Breast epithelium (tissue), 4 donors: ENCODE results near the gene FBXL15. TPM values are rescaled to one million over a fixed set of nuclear protein-coding genes. Genes with fewer than 3 reads are reported as not detected.

Experiments used
- DNase-seq, 2 donors: peaks; one replicate each; pipeline ENCODE4 v3.0.0-alpha.2; 2019; ENCODE audit warnings: low spot score in 2 of 2
- H3K27ac ChIP-seq, 2 donors: fragments of 200-600 bp; sonication (generic) in 1 of 2; one replicate each; pipeline ENCODE4 v1.5.1; 2016 to 2019; ENCODE audit warnings: mild to moderate bottlenecking in 1 of 2
- H3K27me3 ChIP-seq, 2 donors: fragments of 200-600 bp; sonication (generic) in 1 of 2; one replicate each; pipeline versions ENCODE4 v1.5.1 to v1.6.0; 2017 to 2019; ENCODE audit warnings: control low read depth in 1 of 2, mild to moderate bottlenecking in 1 of 2
- H3K36me3 ChIP-seq: fragments of 200-600 bp; one replicate; pipeline ENCODE4 v1.5.1; 2019
- H3K4me1 ChIP-seq, 2 donors: fragments of 200-600 bp; sonication (generic); one replicate each; pipeline ENCODE4 v1.5.1; 2016 to 2019; ENCODE audit warnings: control low read depth in 1 of 2
- H3K4me3 ChIP-seq, 3 donors: fragments of 200-600 bp; sonication (generic); 1 replicate in 2 of 3; 2 replicates in 1 of 3; pipeline ENCODE4 v1.5.1; 2016 to 2019; ENCODE audit warnings: mild to moderate bottlenecking in 3 of 3, moderate library complexity in 2 of 3
- H3K9me3 ChIP-seq, 2 donors: fragments of 200-600 bp; sonication (generic) in 1 of 2; one replicate each; pipeline ENCODE4 v1.5.1; 2016 to 2019; ENCODE audit warnings: control low read depth in 1 of 2
- POLR2A ChIP-seq: fragments of 450-650 bp; IDR thresholded peaks from one replicate; pipeline ENCODE4 v1.6.1; 2016; ENCODE audit warnings: antibody characterized with exemption, mild to moderate bottlenecking, moderate library complexity
- POLR2AphosphoS5 ChIP-seq, 3 donors: sonication (generic); formaldehyde crosslinking; IDR thresholded peaks; one replicate each; pipeline ENCODE4 v1.6.1; 2017; ENCODE audit warnings: antibody characterized with exemption in 3 of 3
- intact Hi-C: fragments of 100-400 bp; cut with DNase I; formaldehyde crosslinking; loops from one replicate; pipeline ENCODE4 v1.15.1; 2023; ENCODE audit warnings: low total_unique reads
- total RNA-seq, 3 donors: library from RNA; depleted of rRNA; stranded (reverse); fragments of >200 nt; gene quantifications; one replicate each; pipeline ENCODE4 v1.1.0, GENCODE V29; 2016
- TF ChIP-seq, protein P1 (sequence below), 3 donors: fragments of 450-650 bp; IDR thresholded peaks; one replicate each; pipeline ENCODE4 v1.5.1; 2016 to 2017; ENCODE audit warnings: antibody characterized with exemption in 3 of 3, mild to moderate bottlenecking in 3 of 3, moderate library complexity in 3 of 3

FBXL15 gene
- total RNA-seq, 3 donors from 2014 or later, result 16.8 to 24.8 (median 21.0) TPM

- no peak for DNase-seq
- Histone ChIP-seq H3K36me3 (no peaks in the 10 kb centered on the region), H3K27ac (no peak overlapping the region), H3K4me3 (no peak overlapping the region), H3K27me3 (no peaks in the 10 kb centered on the region), H3K9me3 (no peaks in the 10 kb centered on the region), H3K4me1 (no peaks in the 10 kb centered on the region)
- TF ChIP-seq, protein P1, sequence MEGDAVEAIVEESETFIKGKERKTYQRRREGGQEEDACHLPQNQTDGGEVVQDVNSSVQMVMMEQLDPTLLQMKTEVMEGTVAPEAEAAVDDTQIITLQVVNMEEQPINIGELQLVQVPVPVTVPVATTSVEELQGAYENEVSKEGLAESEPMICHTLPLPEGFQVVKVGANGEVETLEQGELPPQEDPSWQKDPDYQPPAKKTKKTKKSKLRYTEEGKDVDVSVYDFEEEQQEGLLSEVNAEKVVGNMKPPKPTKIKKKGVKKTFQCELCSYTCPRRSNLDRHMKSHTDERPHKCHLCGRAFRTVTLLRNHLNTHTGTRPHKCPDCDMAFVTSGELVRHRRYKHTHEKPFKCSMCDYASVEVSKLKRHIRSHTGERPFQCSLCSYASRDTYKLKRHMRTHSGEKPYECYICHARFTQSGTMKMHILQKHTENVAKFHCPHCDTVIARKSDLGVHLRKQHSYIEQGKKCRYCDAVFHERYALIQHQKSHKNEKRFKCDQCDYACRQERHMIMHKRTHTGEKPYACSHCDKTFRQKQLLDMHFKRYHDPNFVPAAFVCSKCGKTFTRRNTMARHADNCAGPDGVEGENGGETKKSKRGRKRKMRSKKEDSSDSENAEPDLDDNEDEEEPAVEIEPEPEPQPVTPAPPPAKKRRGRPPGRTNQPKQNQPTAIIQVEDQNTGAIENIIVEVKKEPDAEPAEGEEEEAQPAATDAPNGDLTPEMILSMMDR (IDR thresholded peaks at IDR 0.05), result no peak
- TF ChIP-seq POLR2AphosphoS5 (IDR thresholded peaks at IDR 0.05) (no peak), POLR2A (no peak)
- intact Hi-C loops, result no loop called here
Observed at GRCh38 chr10:102463983-102464382, 43.3 kb downstream of the FBXL15 start.

DNA sequence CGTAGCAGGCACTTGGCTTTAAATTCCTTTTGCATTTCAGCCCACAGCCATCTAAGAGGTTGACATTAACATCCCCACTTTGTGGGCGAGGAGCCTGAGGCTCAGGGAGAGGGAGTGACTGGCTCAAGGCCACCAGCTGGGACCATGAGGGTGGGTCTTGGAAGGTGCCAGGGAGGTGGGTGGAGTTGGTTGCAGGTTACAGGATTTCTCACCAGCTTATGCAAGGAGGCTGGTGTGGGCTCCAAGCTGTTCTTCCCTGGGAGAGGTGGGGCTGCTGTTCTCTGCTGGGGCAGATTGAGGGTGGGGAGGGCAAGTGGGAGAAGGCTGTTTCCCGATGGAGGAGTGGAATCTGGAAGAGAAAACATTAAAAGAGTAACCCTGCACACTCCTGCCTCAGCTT lies 44.8 kb downstream of the FBXL15 start:
- H3K4me3 ChIP-seq, result no peak overlapping the region
- H3K9me3 ChIP-seq, result no peaks in the 10 kb centered on the region
- no peak for DNase-seq
- H3K27ac ChIP-seq, result no peak overlapping the region
- intact Hi-C loops, result no loop called here
- no peaks in the 10 kb centered on the region for H3K27me3 ChIP-seq
- TF ChIP-seq, protein P1 (IDR thresholded peaks at IDR 0.05), result no peak
- TF ChIP-seq POLR2A (no peak), POLR2AphosphoS5 (IDR thresholded peaks at IDR 0.05) (no peak)
- no peaks in the 10 kb centered on the region for H3K4me1 ChIP-seq
- no peaks in the 10 kb centered on the region for H3K36me3 ChIP-seq

- DNase-seq, result no peak
- intact Hi-C loops, result no loop called here
- Histone ChIP-seq H3K4me1 (no peaks in the 10 kb centered on the region), H3K27ac (no peak overlapping the region), H3K9me3 (no peaks in the 10 kb centered on the region), H3K36me3 (no peaks in the 10 kb centered on the region), H3K4me3 (no peak overlapping the region), H3K27me3 (no peaks in the 10 kb centered on the region)
- TF ChIP-seq POLR2AphosphoS5 (IDR thresholded peaks at IDR 0.05) (no peak), POLR2A (no peak)
- TF ChIP-seq, protein P1 (IDR thresholded peaks at IDR 0.05), result no peak
Observed at GRCh38 chr10:102467318-102467717, 46.7 kb downstream of the FBXL15 start.

DNA sequence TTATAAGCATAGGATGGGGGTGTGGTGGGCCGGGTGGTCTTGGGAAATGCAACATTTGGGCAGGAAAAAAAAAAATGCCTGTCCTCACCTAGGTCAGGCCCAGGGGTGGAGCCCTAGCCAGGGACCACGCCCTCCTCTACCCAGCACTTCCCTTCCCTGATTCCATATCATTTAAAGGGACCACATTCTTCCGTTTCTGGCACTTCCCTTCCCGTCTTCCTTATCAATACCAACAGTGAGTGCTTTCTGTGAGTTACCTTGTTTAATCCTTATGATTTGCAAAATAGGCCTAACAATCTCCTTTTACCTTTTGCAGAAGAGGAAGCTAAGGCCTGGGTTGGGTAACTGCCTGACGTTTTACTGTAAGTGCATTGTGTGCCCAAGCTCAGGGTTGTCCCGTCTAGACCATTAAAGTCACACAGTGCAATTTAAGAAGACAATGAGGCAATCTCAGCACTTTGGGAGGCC lies 47.4 kb downstream of the FBXL15 start:
- Histone ChIP-seq H3K36me3 (no peaks in the 10 kb centered on the region), H3K27ac (no peak overlapping the region), H3K4me3 (no peak overlapping the region), H3K4me1 (no peaks in the 10 kb centered on the region), H3K27me3 (no peaks in the 10 kb centered on the region), H3K9me3 (no peaks in the 10 kb centered on the region)
- DNase-seq, result no peak
- intact Hi-C loops, result no loop called here
- TF ChIP-seq POLR2AphosphoS5 (IDR thresholded peaks at IDR 0.05) (no peak), POLR2A (no peak)
- TF ChIP-seq, protein P1 (IDR thresholded peaks at IDR 0.05), result no peak

DNA sequence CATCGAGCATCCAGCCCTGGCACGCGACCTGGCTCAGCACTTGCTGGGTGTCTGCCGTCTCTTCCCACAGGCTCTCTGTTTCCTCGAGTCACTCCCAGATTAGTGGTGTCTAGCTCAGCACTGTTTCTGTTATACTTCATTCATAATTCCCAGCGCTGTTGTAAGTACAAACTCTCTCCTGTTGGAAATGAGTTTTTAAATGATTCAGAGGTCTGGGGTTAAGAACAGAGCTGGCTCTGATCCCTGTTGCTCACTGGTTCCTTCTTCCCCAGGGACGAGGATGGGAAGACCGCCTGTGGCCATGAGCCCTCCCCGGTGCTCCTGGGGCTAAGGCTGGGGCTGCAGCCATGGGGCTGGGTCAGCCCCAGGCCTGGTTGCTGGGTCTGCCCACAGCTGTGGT lies 48.0 kb downstream of the FBXL15 start:
- H3K4me3 ChIP-seq, result no peak overlapping the region
- intact Hi-C loops, result no loop called here
- H3K27ac ChIP-seq, result no peak overlapping the region
- DNase-seq, result no peak
- no peaks in the 10 kb centered on the region for H3K36me3 ChIP-seq
- H3K27me3 ChIP-seq, result no peaks in the 10 kb centered on the region
- H3K4me1 ChIP-seq, result no peaks in the 10 kb centered on the region
- no peak for TF ChIP-seq POLR2A
- no peaks in the 10 kb centered on the region for H3K9me3 ChIP-seq
